ENCODE data around the gene GPR35.

DNA sequence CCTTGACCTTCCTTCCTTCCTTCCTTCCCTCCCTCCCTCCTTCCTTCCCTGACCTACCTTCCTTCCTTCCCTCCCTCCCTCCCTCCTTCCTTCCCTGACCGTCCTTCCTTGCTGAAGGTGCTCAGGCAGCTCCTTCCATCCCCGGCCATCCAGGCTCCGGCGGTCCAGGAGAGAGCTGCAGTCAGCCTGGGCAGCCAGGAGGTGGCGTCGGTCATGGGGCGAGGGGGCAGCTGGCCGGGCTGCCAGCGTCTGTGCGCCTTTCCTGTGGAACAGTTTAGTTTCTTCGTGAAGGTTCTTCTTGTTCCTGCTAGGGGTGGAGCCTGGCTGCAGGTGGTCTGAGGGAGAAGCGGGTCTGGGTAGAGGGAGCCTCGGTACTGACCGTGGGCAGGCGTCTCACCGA is 15.7 kb downstream of the GPR35 start:
- TF ChIP-seq POLR2AphosphoS5 (IDR thresholded peaks at IDR 0.05), result no peak
- no peak for TF ChIP-seq POLR2A (IDR thresholded peaks at IDR 0.05)

Data from upper lobe of left lung (tissue), 4 donors.